SK-N-SH (cell line): ENCODE measurements around the gene ARHGEF40. TPM values are rescaled to one million over a fixed set of nuclear protein-coding genes. Genes with fewer than 3 reads are reported as not detected.

Experiments
- CTCF ChIA-PET: fragments of 300-600, 350-600 bp; formaldehyde crosslinking; extraction: SDS; loops from one replicate; lab custom pipeline; 2021; lab: Yijun Ruan, JAX
- POLR2A ChIA-PET: fragments of 350-600 bp; sonication (Branson Sonifier 250); formaldehyde crosslinking; extraction: SDS; loops from one replicate; lab custom pipeline; 2020; ENCODE audit warnings: antibody characterized with exemption, inconsistent platforms; lab: Yijun Ruan, JAX
- DNase-seq: peaks from one replicate; pipeline ENCODE4 v3.0.0; 2012
- H2AFZ ChIP-seq: fragments of 200-600 bp; sonication (generic); 2 replicates; pipeline ENCODE4 v1.8.1; 2016; ENCODE audit warnings: antibody characterized with exemption, mild to moderate bottlenecking, low read depth
- H3F3A ChIP-seq: fragments of 200-600 bp; sonication (generic); replicated peaks from 2 replicates; pipeline ENCODE3; 2016; ENCODE audit warnings: antibody characterized with exemption, mild to moderate bottlenecking; ENCODE audit not compliant: insufficient read depth
- H3K27ac ChIP-seq, 2 experiments: fragments of 200-500 bp in 1 of 2; fragments of 200-600 bp in 1 of 2; sonication (Bioruptor generic) in 1 of 2; sonication (generic), shearing (Covaris generic) in 1 of 2; 2 replicates each; pipeline versions ENCODE4 v1.5.1 to v1.6.1; 2014 to 2016; ENCODE audit warnings: low read depth in 2 of 2, inconsistent platforms in 1 of 2, low read length in 1 of 2, mild to moderate bottlenecking in 1 of 2, mixed read lengths in 1 of 2
- H3K27me3 ChIP-seq: fragments of 200-600 bp; sonication (generic), shearing (Covaris generic); 2 replicates; pipeline ENCODE4 v1.6.1; 2016; ENCODE audit warnings: mixed run types; ENCODE audit not compliant: insufficient read depth
- H3K36me3 ChIP-seq, 2 experiments: fragments of 200-500 bp in 1 of 2; fragments of 200-600 bp in 1 of 2; sonication (Bioruptor generic) in 1 of 2; sonication (generic) in 1 of 2; replicated peaks in 1 of 2; 2 replicates each; pipeline versions ENCODE3 to v1.5.1; 2014 to 2016; ENCODE audit warnings: low read length in 1 of 2, mild to moderate bottlenecking in 1 of 2; ENCODE audit not compliant: insufficient read depth in 2 of 2, control insufficient read depth in 1 of 2
- H3K4me1 ChIP-seq, 2 experiments: fragments of 200-500 bp in 1 of 2; fragments of 200-600 bp in 1 of 2; sonication (Bioruptor generic) in 1 of 2; sonication (generic), shearing (Covaris generic) in 1 of 2; 2 replicates each; pipeline versions ENCODE4 v1.5.1 to v1.6.1; 2014 to 2016; ENCODE audit warnings: low read depth in 1 of 2, low read length in 1 of 2, mixed run types in 1 of 2; ENCODE audit not compliant: insufficient read depth in 2 of 2, control insufficient read depth in 1 of 2
- H3K4me2 ChIP-seq: fragments of 200-600 bp; sonication (generic), shearing (Covaris generic); 2 replicates; pipeline ENCODE4 v1.6.1; 2017; ENCODE audit warnings: mixed run types
- H3K4me3 ChIP-seq, 2 experiments: fragments of 200-500 bp in 1 of 2; fragments of 200-600 bp in 1 of 2; sonication (Bioruptor generic) in 1 of 2; sonication (generic), shearing (Covaris generic) in 1 of 2; 2 replicates each; pipeline versions ENCODE4 v1.5.1 to v1.8.1; 2014 to 2016; ENCODE audit warnings: low read depth in 2 of 2, inconsistent platforms in 1 of 2, low read length in 1 of 2, mild to moderate bottlenecking in 1 of 2, mixed read lengths in 1 of 2, moderate library complexity in 1 of 2
- H3K79me2 ChIP-seq: fragments of 200-600 bp; sonication (generic); 2 replicates; pipeline ENCODE4 v1.8.1; 2017; ENCODE audit warnings: mild to moderate bottlenecking; ENCODE audit not compliant: insufficient read depth
- H3K9ac ChIP-seq: fragments of 200-600 bp; sonication (generic); 2 replicates; pipeline ENCODE4 v1.6.1; 2017; ENCODE audit warnings: mixed run types
- H3K9me2 ChIP-seq: fragments of 200-600 bp; sonication (generic); 2 replicates; pipeline ENCODE4 v1.6.1; 2017; ENCODE audit warnings: mixed run types
- H3K9me3 ChIP-seq: fragments of 200-600 bp; sonication (generic); 2 replicates; pipeline ENCODE4 v1.6.1; 2017; ENCODE audit warnings: mixed run types, mild to moderate bottlenecking, moderate library complexity
- H4K20me1 ChIP-seq: fragments of 200-600 bp; sonication (generic); 2 replicates; pipeline ENCODE4 v1.6.1; 2017; ENCODE audit warnings: mild to moderate bottlenecking, mixed run types; ENCODE audit not compliant: insufficient read depth
- CHD2 ChIP-seq: fragments of 150-350 bp; IDR thresholded peaks from 2 replicates; pipeline ENCODE4 v1.6.1; 2018; ENCODE audit warnings: low read length; ENCODE audit not compliant: partially characterized antibody
- ELF1 ChIP-seq: IDR thresholded peaks from 2 replicates; pipeline ENCODE4 v1.4.0; 2012
- EZH2phosphoT487 ChIP-seq: fragments of 200-600 bp; sonication (generic); IDR thresholded peaks from 2 replicates; pipeline ENCODE4 v1.6.1; 2017; ENCODE audit warnings: low read depth, mixed run types, mild to moderate bottlenecking, antibody characterized with exemption, moderate library complexity, borderline replicate concordance
- GABPA ChIP-seq: IDR thresholded peaks from 2 replicates; pipeline ENCODE4 v1.4.0; 2012; ENCODE audit warnings: low read depth, mild to moderate bottlenecking
- GATA2 ChIP-seq: sonication (generic); formaldehyde crosslinking; IDR thresholded peaks from 2 replicates; pipeline ENCODE4 v1.5.0; 2020; ENCODE audit warnings: mild to moderate bottlenecking, missing genetic modification reagents
- JUND ChIP-seq: IDR thresholded peaks from 2 replicates; pipeline ENCODE4 v1.4.0; 2012
- MXI1 ChIP-seq: IDR thresholded peaks from 2 replicates; pipeline ENCODE4 v1.6.1; 2012; ENCODE audit warnings: mild to moderate bottlenecking, low read depth, low read length, improper control_type of control experiment
- NRF1 ChIP-seq: IDR thresholded peaks from 2 replicates; pipeline ENCODE4 v1.6.1; 2012; ENCODE audit warnings: low read depth, mild to moderate bottlenecking, low read length
- RCOR1 ChIP-seq: fragments of 150-350 bp; IDR thresholded peaks from 2 replicates; pipeline ENCODE4 v1.6.1; 2017; ENCODE audit warnings: antibody characterized with exemption, low read length
- RFX5 ChIP-seq: IDR thresholded peaks from 2 replicates; pipeline ENCODE4 v1.6.1; 2012; ENCODE audit warnings: mild to moderate bottlenecking, improper control_type of control experiment, low read length
- RXRA ChIP-seq: IDR thresholded peaks from 2 replicates; pipeline ENCODE4 v1.4.0; 2012; ENCODE audit warnings: low read depth, mild to moderate bottlenecking, borderline replicate concordance
- SIN3A ChIP-seq: IDR thresholded peaks from 2 replicates; pipeline ENCODE4 v1.6.1; 2012; ENCODE audit warnings: low read depth, mild to moderate bottlenecking, low read length, moderate library complexity, borderline replicate concordance
- SMC3 ChIP-seq: IDR thresholded peaks from 2 replicates; pipeline ENCODE4 v1.6.1; 2012; ENCODE audit warnings: low read depth, low read length, improper control_type of control experiment
- TAF1 ChIP-seq: IDR thresholded peaks from 2 replicates; pipeline ENCODE4 v1.6.1; 2012; ENCODE audit warnings: low read depth, mild to moderate bottlenecking, low read length, moderate library complexity, borderline replicate concordance
- TCF12 ChIP-seq: IDR thresholded peaks from 2 replicates; pipeline ENCODE4 v1.4.0; 2012
- TEAD4 ChIP-seq: IDR thresholded peaks from 2 replicates; pipeline ENCODE4 v1.4.0; 2012; ENCODE audit warnings: mild to moderate bottlenecking, borderline replicate concordance; ENCODE audit not compliant: insufficient read depth
- YY1 ChIP-seq: IDR thresholded peaks from 2 replicates; pipeline ENCODE4 v1.4.0; 2012; ENCODE audit warnings: low read depth, mild to moderate bottlenecking
- WGBS: methylation state at CpG from one replicate; pipeline ENCODE4 v1.1.6; 2017; ENCODE audit warnings: low lambda C conversion rate; 5-methylcytosine and 5-hydroxymethylcytosine counted together
- polyA plus RNA-seq, 3 experiments: library from polyadenylated mRNA; depleted of rRNA; stranded (reverse); fragments of >200 nt; gene quantifications; 2 replicates each; pipeline ENCODE4 v1.2.3, GENCODE V29; 2012
- TF ChIP-seq, protein P1 (sequence below): fragments of 150-350 bp; IDR thresholded peaks from 2 replicates; pipeline ENCODE4 v1.6.1; 2017; ENCODE audit warnings: antibody characterized with exemption, low read length, low read depth, borderline replicate concordance
- TF ChIP-seq, protein P2 (sequence below): IDR thresholded peaks from 2 replicates; pipeline ENCODE4; 2012
- TF ChIP-seq, protein P3 (sequence below): IDR thresholded peaks from 2 replicates; pipeline ENCODE4 v1.4.0; 2012; ENCODE audit warnings: low read depth, borderline replicate concordance
- TF ChIP-seq, protein P4 (sequence below): IDR thresholded peaks from 2 replicates; pipeline ENCODE4 v1.4.0; 2012; ENCODE audit warnings: low read depth
- TF ChIP-seq, protein P5 (sequence below): fragments of 200-600 bp; sonication (generic); IDR thresholded peaks from 2 replicates; pipeline ENCODE4 v1.6.1; 2017; ENCODE audit warnings: antibody characterized with exemption, mild to moderate bottlenecking, moderate library complexity

Gene ARHGEF40
- polyA plus RNA-seq, 1 of the 3 experiments (the other 2 are of a cell fraction) = 58.8 TPM

DNA sequence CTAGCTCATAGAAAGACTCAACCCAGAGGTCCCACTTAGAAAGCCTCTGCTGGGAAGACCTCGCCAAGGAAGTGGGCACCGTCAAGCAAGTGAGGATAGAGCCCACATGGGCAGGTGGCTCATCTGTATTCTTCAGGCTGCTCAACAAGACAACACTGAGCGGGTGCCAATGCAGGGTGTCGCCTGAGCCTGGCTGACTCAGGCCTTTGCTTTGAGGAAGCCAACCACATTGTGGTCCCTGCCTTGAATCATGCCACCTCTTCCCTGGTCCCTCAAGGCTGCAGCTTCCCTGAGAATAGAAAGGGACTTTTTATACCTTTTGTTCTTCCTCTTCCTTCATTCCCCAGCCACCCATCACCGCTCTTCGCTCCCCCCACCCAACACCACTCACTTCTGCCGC lies 33.4 kb upstream of the ARHGEF40 start:
- Histone ChIP-seq H4K20me1 (no peaks in the 10 kb centered on the region), H2AFZ (no peak overlapping the region), H3F3A (no peaks in the 10 kb centered on the region), H3K9me2 (no peaks in the 10 kb centered on the region), H3K27me3 (peaks cover 20% of the 10 kb centered on the region; the same call in 1 of the 2 replicates), H3K4me2 (no peak overlapping the region), H3K36me3 (no peaks in the 10 kb centered on the region), H3K9ac (no peak overlapping the region), H3K27ac (no peak overlapping the region), H3K4me3 (no peak overlapping the region), H3K9me3 (no peaks in the 10 kb centered on the region), H3K79me2 (no peaks in the 10 kb centered on the region), H3K4me1 (peaks cover 0 to 7% of the 10 kb centered on the region in 2 experiments; a peak in 2 of 4 replicates)
- no peak for TF ChIP-seq SIN3A
- TF ChIP-seq, protein P1, sequence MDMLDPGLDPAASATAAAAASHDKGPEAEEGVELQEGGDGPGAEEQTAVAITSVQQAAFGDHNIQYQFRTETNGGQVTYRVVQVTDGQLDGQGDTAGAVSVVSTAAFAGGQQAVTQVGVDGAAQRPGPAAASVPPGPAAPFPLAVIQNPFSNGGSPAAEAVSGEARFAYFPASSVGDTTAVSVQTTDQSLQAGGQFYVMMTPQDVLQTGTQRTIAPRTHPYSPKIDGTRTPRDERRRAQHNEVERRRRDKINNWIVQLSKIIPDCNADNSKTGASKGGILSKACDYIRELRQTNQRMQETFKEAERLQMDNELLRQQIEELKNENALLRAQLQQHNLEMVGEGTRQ = no peak
- TF ChIP-seq RFX5 = no peak
- no peak for TF ChIP-seq GABPA
- TF ChIP-seq TAF1 = no peak
- TF ChIP-seq NRF1 = no peak
- TF ChIP-seq, protein P2, sequence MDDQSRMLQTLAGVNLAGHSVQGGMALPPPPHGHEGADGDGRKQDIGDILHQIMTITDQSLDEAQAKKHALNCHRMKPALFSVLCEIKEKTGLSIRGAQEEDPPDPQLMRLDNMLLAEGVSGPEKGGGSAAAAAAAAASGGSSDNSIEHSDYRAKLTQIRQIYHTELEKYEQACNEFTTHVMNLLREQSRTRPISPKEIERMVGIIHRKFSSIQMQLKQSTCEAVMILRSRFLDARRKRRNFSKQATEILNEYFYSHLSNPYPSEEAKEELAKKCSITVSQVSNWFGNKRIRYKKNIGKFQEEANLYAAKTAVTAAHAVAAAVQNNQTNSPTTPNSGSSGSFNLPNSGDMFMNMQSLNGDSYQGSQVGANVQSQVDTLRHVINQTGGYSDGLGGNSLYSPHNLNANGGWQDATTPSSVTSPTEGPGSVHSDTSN = no peak
- TF ChIP-seq, protein P3, sequence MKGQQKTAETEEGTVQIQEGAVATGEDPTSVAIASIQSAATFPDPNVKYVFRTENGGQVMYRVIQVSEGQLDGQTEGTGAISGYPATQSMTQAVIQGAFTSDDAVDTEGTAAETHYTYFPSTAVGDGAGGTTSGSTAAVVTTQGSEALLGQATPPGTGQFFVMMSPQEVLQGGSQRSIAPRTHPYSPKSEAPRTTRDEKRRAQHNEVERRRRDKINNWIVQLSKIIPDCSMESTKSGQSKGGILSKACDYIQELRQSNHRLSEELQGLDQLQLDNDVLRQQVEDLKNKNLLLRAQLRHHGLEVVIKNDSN = no peak
- TF ChIP-seq ELF1 = no peak
- no peak for TF ChIP-seq RCOR1
- no peak for TF ChIP-seq TEAD4
- POLR2A ChIA-PET = interaction anchor here (1.0 kb wide), 1 partner anchor 19 kb away, joined by 3 read pairs; no protein-coding TSS in a partner anchor
- no peak for DNase-seq
- 71% methylated on average over 5 of the region's 7 CpGs for WGBS
- CTCF ChIA-PET = interaction anchor here (0.8 to 7.5 kb wide), 4 partner anchors 22 to 62 kb away, joined by 3 to 73 read pairs (median 8); partner anchors contain the start of gene ZNF219

DNA sequence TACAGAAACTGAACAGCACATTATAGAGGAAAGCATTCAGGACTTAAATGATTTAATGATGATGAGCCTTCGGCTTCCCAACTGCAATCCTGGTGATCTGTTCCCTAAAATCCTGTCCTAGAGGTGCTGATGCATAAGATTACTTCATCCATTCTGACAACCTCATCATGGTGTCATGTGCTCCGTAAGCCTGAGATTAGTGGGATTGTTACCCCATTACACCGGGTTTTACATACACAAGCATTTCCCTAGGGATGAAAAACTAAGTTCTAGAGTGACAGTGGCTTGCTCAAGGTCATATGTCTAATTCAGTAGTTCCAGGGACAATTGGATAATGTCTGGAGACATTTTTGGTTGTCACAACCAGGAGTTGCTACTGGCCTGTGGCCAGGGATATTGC lies 32.9 kb upstream of the ARHGEF40 start:
- no peak overlapping the region for H3K9ac ChIP-seq
- H3K27me3 ChIP-seq = peaks cover 16% of the 10 kb centered on the region; the same call in 1 of the 2 replicates
- no peaks in the 10 kb centered on the region for H3K9me2 ChIP-seq
- no peaks in the 10 kb centered on the region for H3K36me3 ChIP-seq
- WGBS = 53% methylated on average over 3 of the region's 3 CpGs
- no peak overlapping the region for H3K4me3 ChIP-seq
- no peaks in the 10 kb centered on the region for H3F3A ChIP-seq
- no peaks in the 10 kb centered on the region for H3K9me3 ChIP-seq
- peaks cover 0 to 11% of the 10 kb centered on the region in 2 experiments; a peak in 2 of 4 replicates for H3K4me1 ChIP-seq
- H4K20me1 ChIP-seq = no peaks in the 10 kb centered on the region
- H3K27ac ChIP-seq = no peak overlapping the region
- H3K4me2 ChIP-seq = no peak overlapping the region
- DNase-seq = no peak
- ChIA-PET CTCF (interaction anchor here (0.8 to 7.5 kb wide), 2 partner anchors 23 to 61 kb away, joined by 3 to 73 read pairs; partner anchors contain the start of gene ZNF219), POLR2A (no interaction called here)
- no peak overlapping the region for H2AFZ ChIP-seq
- no peaks in the 10 kb centered on the region for H3K79me2 ChIP-seq
- TF ChIP-seq, protein P2 = no peak
- TF ChIP-seq TAF1 (no peak), CHD2 (no peak), TCF12 (no peak), RXRA (no peak), SMC3 (no peak), EZH2phosphoT487 (no peak), YY1 (no peak), JUND (no peak), GATA2 (CRISPR knock-in tag) (no peak), MXI1 (no peak)
- TF ChIP-seq, protein P4, sequence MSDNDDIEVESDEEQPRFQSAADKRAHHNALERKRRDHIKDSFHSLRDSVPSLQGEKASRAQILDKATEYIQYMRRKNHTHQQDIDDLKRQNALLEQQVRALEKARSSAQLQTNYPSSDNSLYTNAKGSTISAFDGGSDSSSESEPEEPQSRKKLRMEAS = no peak
- TF ChIP-seq, protein P5, sequence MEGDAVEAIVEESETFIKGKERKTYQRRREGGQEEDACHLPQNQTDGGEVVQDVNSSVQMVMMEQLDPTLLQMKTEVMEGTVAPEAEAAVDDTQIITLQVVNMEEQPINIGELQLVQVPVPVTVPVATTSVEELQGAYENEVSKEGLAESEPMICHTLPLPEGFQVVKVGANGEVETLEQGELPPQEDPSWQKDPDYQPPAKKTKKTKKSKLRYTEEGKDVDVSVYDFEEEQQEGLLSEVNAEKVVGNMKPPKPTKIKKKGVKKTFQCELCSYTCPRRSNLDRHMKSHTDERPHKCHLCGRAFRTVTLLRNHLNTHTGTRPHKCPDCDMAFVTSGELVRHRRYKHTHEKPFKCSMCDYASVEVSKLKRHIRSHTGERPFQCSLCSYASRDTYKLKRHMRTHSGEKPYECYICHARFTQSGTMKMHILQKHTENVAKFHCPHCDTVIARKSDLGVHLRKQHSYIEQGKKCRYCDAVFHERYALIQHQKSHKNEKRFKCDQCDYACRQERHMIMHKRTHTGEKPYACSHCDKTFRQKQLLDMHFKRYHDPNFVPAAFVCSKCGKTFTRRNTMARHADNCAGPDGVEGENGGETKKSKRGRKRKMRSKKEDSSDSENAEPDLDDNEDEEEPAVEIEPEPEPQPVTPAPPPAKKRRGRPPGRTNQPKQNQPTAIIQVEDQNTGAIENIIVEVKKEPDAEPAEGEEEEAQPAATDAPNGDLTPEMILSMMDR = no peak
- TF ChIP-seq, protein P1 = no peak
